Fibroblast of lung (primary cell): ENCODE measurements around the gene LRMDA.

Source experiments
- EZH2 ChIP-seq: IDR thresholded peaks from 2 replicates; pipeline ENCODE4 v1.5.1; 2012; ENCODE audit warnings: low read length, control low read depth, mild to moderate bottlenecking; ENCODE audit errors: missing control alignments
- TF ChIP-seq, protein P1 (sequence below), 2 donors: IDR thresholded peaks in 1 of 2; conservative IDR thresholded peaks in 1 of 2; 1 replicate in 1 of 2; 2 replicates in 1 of 2; pipeline ENCODE4 v1.5.1; 2011 to 2012; ENCODE audit warnings: low read length in 2 of 2, control low read depth in 1 of 2, inconsistent platforms in 1 of 2, low read depth in 1 of 2, mild to moderate bottlenecking in 1 of 2

GRCh38 chr10:75469006-75469616, 37.7 kb downstream of the LRMDA start:
- TF ChIP-seq, protein P1, sequence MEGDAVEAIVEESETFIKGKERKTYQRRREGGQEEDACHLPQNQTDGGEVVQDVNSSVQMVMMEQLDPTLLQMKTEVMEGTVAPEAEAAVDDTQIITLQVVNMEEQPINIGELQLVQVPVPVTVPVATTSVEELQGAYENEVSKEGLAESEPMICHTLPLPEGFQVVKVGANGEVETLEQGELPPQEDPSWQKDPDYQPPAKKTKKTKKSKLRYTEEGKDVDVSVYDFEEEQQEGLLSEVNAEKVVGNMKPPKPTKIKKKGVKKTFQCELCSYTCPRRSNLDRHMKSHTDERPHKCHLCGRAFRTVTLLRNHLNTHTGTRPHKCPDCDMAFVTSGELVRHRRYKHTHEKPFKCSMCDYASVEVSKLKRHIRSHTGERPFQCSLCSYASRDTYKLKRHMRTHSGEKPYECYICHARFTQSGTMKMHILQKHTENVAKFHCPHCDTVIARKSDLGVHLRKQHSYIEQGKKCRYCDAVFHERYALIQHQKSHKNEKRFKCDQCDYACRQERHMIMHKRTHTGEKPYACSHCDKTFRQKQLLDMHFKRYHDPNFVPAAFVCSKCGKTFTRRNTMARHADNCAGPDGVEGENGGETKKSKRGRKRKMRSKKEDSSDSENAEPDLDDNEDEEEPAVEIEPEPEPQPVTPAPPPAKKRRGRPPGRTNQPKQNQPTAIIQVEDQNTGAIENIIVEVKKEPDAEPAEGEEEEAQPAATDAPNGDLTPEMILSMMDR (conservative IDR thresholded peaks at IDR 0.05 in 1 of 2, IDR thresholded peaks at IDR 0.05 in 1 of 2; ENCODE audit: low read depth in 1 of 2, low read length in 2 of 2): no peak
- TF ChIP-seq EZH2: no peak
